ENCODE results near the gene PRKCH.

DNA sequence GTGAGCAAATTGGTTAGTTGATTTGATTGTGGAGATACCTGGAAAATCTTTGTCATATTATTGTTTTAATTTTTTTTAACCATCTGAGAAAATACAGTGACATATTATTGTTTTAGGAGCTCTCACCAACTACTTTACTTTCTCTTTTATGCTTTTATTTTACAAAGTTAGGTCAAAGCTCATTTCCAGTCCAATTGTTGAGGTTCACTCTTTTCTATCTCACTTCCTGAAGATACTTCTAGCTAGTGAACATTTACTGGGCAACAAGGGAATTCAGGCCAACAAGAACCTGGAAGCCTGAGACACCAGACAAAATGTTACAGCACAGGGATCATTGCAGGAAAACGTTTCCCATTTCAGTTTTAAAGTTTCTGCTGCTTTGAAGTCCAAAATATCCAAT is 44.1 kb upstream of the PRKCH start:
- TF ChIP-seq POLR2A (IDR thresholded peaks at IDR 0.05), result no peak
- TF ChIP-seq, protein P1, sequence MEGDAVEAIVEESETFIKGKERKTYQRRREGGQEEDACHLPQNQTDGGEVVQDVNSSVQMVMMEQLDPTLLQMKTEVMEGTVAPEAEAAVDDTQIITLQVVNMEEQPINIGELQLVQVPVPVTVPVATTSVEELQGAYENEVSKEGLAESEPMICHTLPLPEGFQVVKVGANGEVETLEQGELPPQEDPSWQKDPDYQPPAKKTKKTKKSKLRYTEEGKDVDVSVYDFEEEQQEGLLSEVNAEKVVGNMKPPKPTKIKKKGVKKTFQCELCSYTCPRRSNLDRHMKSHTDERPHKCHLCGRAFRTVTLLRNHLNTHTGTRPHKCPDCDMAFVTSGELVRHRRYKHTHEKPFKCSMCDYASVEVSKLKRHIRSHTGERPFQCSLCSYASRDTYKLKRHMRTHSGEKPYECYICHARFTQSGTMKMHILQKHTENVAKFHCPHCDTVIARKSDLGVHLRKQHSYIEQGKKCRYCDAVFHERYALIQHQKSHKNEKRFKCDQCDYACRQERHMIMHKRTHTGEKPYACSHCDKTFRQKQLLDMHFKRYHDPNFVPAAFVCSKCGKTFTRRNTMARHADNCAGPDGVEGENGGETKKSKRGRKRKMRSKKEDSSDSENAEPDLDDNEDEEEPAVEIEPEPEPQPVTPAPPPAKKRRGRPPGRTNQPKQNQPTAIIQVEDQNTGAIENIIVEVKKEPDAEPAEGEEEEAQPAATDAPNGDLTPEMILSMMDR (IDR thresholded peaks at IDR 0.05), result no peak

Data from esophagus squamous epithelium (tissue), 4 donors.